Urinary bladder (tissue), 4 donors: Measurements from ENCODE around the gene FLT4. TPM values are rescaled to one million over a fixed set of nuclear protein-coding genes. Genes with fewer than 3 reads are reported as not detected.

Source experiments
- DNase-seq: peaks from one replicate; pipeline ENCODE4 v3.0.0-alpha.2; 2015; ENCODE audit errors: extremely low spot score
- H3K27ac ChIP-seq: one replicate; pipeline ENCODE4 v1.5.1; 2013; ENCODE audit warnings: low read depth, mild to moderate bottlenecking, moderate library complexity
- H3K36me3 ChIP-seq: one replicate; pipeline ENCODE4 v1.6.1; 2013; ENCODE audit warnings: mild to moderate bottlenecking, moderate library complexity; ENCODE audit not compliant: insufficient read depth
- H3K4me1 ChIP-seq: one replicate; pipeline ENCODE4 v1.6.1; 2013; ENCODE audit warnings: mild to moderate bottlenecking, moderate library complexity; ENCODE audit not compliant: insufficient read depth
- H3K4me3 ChIP-seq: one replicate; pipeline ENCODE4 v1.5.1; 2013; ENCODE audit warnings: low read depth, low read length
- WGBS: extraction: QIAGEN DNeasy Blood & Tissue Kit; methylation state at CpG from one replicate; pipeline ENCODE4 v1.1.7; 2013; 5-methylcytosine and 5-hydroxymethylcytosine counted together
- polyA plus RNA-seq: library from polyadenylated mRNA; stranded (reverse); fragments of 200-250 nt; gene quantifications from one replicate; pipeline ENCODE4 v1.2.3, GENCODE V29; 2013
- total RNA-seq: library from RNA; depleted of rRNA; stranded (reverse); fragments of >200 nt; gene quantifications from one replicate; pipeline ENCODE4 v1.2.3, GENCODE V29; 2014
- donor health status: healthy with polysubstance abuse.
- donor health status: healthy.

Gene FLT4
- total and polyA plus RNA-seq, 2 donors: 8.4 to 18.2 TPM

DNA sequence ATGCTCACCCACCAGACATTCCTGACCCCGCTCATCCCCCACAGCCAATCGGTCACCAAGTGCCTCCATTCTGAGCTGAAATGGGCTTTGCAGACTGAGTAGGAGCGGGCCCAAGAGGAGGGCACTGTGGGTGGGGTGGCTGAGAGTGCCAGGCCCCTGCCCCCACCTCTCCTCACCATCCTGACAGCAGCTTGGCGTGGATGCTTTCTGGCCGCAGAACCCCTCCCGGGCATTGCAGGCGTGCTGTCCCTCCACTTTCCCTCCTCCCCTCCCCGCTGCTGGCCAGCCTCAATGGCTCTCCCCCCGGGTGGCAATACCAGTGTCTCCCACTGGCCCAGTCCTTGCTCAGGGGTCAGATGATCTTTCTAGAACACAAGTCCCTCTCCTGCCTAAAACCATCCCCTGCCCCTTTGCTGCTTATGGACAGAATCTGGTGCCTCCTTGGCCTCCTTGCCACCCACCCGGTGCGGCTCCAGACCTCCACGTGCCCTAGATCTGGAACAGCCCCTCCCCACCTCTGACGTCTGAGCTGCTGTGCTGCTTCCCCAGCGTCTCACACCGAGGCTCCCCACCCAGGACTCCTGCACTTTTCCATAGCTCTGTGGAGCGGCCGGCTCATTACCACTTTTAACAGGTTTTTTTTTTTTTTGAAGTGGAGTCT is 6.1 kb downstream of the FLT4 start:
- WGBS: 64% methylated on average over 17 of the region's 17 CpGs
- DNase-seq: no peak
- no peak overlapping the region for H3K4me3 ChIP-seq
- no peaks in the 10 kb centered on the region for H3K4me1 ChIP-seq
- H3K27ac ChIP-seq: no peak overlapping the region
- no peaks in the 10 kb centered on the region for H3K36me3 ChIP-seq

DNA sequence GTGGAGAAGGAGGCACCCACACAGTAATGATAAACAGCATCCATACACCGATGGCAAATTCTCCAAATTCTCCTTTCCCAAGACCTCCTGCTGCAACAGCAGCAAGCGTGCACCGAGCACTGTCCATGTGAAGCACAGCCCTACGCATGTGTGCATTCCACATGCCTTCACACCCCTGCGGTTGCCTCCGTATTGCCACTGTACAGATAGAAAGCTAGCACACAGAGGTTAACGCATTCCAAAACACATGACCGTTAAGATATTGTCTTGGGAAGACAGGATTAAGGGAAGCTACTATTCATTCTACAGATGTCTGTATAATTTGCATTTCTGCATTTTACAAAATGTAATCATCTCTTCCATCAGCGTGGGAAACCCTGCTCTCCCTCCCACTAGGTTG is 6.6 kb downstream of the FLT4 start:
- Histone ChIP-seq H3K4me3 (no peak overlapping the region), H3K4me1 (no peaks in the 10 kb centered on the region), H3K36me3 (no peaks in the 10 kb centered on the region), H3K27ac (no peak overlapping the region)
- 75% methylated on average over 9 of the region's 9 CpGs for WGBS
- no peak for DNase-seq

DNA sequence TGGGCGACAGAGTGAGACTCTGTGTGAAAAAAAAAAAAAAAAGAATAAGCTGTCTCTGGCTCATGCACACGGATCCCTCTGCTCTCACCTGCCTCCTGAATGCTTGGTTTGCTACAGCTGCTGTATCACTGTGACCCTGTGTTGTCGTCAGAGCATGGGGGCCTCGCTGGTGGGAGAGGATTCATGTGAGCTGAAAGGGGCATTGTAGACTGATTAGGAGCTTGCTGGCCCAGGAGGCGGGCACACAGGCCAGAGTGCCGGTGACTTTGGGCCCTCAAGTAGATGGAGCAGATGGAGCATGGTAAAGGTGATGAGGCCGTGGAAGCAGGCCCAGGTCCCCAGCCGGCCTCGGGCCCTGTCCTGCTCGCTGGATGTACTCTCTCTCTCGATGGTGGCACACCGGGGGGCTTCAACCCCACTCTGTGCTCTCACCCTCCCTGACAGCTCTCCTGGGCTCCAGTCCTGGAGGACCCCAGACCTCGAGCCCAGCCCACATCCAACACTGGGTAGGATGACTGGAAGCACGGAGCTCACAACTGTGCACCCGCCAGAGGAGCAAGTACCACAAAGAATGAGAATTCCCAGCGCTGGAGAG is 7.1 kb downstream of the FLT4 start:
- no peaks in the 10 kb centered on the region for H3K4me1 ChIP-seq
- H3K36me3 ChIP-seq: no peaks in the 10 kb centered on the region
- DNase-seq: no peak
- no peak overlapping the region for H3K4me3 ChIP-seq
- WGBS: 86% methylated on average over 16 of the region's 16 CpGs
- no peak overlapping the region for H3K27ac ChIP-seq

DNA sequence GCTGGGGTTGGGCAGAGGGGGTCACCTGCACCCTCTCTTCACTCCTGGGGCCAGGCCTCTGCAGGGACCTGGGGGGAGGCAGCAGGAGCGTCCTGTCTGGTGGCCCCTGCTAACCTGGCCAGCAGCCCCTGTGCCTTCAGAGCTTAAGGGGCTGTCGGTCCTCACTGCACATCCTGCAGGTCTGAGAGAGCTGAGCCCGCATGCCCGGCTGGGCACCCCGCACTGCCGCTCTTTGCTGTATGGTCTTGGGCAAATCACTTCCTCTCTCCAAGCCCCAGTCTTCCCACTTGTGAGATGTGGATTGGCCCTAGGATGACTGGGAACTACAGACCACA is 7.9 kb downstream of the FLT4 start:
- WGBS: 92% methylated on average over 6 of the region's 6 CpGs
- no peaks in the 10 kb centered on the region for H3K36me3 ChIP-seq
- H3K27ac ChIP-seq: no peak overlapping the region
- H3K4me3 ChIP-seq: no peak overlapping the region
- H3K4me1 ChIP-seq: no peaks in the 10 kb centered on the region
- DNase-seq: no peak

DNA sequence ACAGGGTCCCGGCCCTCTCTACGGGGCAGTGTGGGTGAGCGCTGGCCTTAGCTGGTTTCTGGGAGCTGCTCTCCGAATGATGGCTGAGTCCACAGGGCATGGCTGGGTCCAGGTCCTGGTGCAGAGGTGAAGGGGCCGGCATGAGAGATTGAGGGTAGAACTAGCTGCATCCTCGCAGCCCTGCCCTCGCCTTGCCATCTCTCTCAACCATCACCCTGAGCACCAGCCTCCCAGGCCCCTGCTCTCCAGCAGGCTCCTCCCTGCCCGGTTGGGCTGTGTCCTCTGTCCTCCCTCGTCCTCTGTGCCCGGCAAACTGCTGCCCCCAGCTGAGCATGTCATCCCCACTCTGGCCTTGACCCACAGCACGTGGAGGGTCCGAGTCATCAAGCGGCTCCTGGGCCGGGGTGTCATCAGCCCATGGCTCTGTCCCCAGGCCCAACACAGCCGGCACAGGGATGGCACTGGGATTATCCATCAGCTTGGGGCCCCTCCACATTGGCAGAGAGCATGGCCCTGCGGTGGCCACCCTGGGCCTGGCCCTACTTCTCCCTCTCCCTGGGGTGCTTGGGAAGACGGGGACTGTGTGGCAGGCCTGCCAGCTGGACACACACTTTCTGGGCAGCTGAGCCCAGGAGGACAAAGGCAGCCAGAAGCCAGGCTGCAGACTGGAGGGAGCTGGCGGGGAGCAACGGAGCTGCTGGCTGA is 8.4 kb downstream of the FLT4 start:
- Histone ChIP-seq H3K4me1 (no peaks in the 10 kb centered on the region), H3K27ac (no peak overlapping the region), H3K36me3 (no peaks in the 10 kb centered on the region), H3K4me3 (no peak overlapping the region)
- no peak for DNase-seq
- 87% methylated on average over 19 of the region's 19 CpGs for WGBS

DNA sequence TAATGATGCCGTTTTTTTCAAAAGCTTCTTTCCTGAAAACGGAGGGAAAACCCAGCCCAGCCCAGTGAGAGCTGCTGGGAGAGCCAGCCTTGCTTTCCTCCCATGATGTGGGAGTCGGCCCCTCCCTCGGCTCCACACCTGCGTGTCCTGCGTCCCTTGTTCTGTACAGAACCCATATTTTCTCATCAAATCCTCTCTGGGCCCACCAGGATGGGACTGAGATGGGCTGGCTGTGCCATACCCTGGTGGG is 8.9 kb downstream of the FLT4 start:
- 65% methylated on average over 6 of the region's 6 CpGs for WGBS
- DNase-seq: no peak

DNA sequence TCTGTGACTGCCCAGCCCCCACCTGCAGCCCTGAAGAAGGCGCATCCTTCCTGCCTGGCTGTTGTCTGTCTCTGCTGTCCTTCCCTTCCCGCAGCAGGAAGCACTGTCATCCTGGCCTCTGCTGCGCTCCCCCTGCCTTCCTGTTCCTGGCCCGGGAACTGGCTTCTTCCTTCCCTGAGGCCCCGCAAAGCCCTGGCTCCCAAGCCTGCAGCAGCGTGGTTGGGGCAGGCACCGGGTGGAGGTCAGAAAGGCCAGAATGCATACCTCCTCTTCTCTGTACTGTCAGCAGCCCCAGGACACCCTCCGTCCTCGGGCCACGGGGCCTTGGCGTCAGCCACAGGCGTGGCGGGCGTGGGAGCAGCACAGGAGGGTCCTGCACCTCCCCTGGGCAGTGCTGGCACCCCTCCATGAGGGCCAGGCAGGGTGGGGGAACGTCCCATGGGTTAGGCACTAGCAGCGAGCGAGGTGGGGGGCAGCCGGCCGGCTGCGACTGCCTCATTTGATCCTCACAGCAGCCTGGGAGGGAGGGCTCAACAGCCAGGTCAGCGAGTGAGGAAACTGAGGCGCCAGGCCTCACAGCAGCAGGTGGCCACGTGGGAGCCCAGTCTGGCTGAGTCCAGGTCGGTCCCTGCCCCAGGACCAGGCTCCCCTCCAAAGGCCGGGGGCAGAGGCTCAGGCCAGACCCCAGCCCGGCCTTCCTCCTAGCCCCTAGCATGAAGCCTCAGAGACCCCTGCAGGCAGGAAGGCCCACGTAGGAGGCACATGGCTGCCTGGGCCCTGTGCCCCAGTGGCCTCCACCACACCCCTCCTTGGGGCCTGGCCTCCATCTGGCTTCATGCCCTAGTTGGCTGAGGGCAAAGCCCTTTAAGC is 9.4 kb downstream of the FLT4 start:
- Histone ChIP-seq H3K27ac (no peak overlapping the region), H3K4me1 (no peaks in the 10 kb centered on the region), H3K4me3 (no peak overlapping the region), H3K36me3 (no peaks in the 10 kb centered on the region)
- WGBS: 73% methylated on average over 27 of the region's 27 CpGs
- no peak for DNase-seq

More for the DNA sequence above, 8.9 kb downstream of the FLT4 start:
- H3K27ac ChIP-seq: no peak overlapping the region
- no peak overlapping the region for H3K4me3 ChIP-seq
- H3K4me1 ChIP-seq: no peaks in the 10 kb centered on the region
- H3K36me3 ChIP-seq: no peaks in the 10 kb centered on the region

DNA sequence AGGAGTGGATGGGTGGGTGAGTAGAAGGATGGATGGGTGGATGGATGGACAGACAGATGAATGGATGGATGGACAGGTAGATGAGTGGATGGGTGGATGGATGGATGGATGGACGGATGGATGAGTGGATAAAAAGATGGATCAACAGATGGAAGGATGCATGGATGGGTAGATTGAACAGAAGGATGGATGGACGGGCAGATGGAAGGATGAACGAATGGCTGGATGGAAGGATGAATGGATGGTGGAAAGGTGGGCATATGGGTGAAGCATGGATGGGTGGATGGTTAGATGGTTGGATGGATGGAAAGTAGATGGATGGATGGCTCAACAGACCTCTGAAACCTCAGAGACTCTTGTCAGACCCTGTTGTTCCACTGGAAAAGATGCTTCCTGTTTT is 10.1 kb downstream of the FLT4 start:
- 61% methylated on average over 3 of the region's 3 CpGs for WGBS
- no peaks in the 10 kb centered on the region for H3K36me3 ChIP-seq
- no peak overlapping the region for H3K4me3 ChIP-seq
- no peak overlapping the region for H3K27ac ChIP-seq
- no peak for DNase-seq
- H3K4me1 ChIP-seq: no peaks in the 10 kb centered on the region

DNA sequence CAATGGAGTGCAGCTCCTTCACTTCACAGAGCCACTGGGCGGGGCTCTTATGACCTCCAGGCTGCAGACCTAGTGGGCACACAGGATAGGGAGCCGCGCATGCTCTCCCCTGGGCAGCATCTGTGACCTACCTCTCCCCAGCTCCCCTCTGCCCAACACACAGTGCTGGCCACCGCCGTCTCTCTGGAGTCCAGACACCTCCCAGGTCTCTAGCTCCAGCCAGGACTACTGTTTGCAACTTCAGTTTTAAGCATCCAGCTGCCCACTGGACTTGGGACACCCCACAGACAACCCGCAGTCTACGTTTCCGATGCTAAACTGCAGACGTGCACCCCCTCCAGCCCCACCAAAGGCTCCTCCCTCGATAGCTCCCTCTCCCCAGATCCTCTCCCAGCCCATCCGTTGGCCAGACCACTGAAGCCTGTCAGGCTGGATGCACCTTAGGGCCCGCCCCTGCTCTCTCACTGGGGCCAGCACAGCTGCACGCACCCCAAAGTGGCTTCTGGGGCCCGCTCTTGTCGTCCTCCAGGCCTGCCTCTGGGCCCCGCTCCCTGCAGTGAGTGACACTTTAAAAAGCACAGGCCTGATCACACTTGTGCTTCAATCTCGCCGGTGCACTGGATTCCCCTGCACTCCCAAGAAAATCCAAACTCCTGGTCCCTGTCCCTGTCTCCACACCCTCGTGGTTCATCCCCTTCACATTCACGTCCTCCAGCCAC is 11.3 kb downstream of the FLT4 start:
- Histone ChIP-seq H3K4me3 (no peak overlapping the region), H3K36me3 (no peaks in the 10 kb centered on the region), H3K4me1 (no peaks in the 10 kb centered on the region), H3K27ac (no peak overlapping the region)
- DNase-seq: no peak
- WGBS: 58% methylated on average over 20 of the region's 20 CpGs

DNA sequence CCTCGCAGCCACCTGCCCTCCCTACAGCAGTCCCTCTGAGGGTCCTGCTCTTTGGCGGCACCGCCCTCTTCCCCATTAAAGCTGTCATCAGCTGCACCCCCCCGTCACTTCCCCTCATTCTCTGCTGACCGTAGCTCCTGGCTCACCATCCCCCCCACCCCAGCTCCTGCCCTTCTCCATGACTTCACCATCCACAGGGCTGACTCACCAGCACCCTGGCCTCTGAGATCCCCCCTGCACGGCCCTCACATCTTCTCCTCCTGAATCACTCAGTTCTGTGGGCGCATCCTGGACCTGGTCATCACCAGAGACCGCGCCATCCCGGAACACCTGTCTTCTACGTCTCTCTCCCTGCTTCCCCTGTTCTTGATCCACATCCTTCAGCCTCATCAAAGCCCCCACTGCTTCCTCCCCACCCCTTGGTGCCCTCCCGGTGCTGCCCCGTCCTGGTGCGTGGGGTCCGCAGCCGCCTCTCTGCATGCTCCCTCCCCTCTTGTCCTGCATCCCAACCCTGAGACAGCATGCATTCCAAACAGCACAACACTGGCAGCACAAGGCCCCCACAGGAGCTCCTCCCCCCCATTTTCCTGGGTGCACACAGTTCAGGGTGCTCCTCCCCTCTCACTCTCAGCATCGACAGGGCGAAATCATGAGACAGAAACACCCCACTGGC is 12.9 kb downstream of the FLT4 start:
- Histone ChIP-seq H3K4me3 (no peak overlapping the region), H3K4me1 (no peaks in the 10 kb centered on the region), H3K27ac (no peak overlapping the region), H3K36me3 (no peaks in the 10 kb centered on the region)
- no peak for DNase-seq
- 61% methylated on average over 18 of the region's 18 CpGs for WGBS

DNA sequence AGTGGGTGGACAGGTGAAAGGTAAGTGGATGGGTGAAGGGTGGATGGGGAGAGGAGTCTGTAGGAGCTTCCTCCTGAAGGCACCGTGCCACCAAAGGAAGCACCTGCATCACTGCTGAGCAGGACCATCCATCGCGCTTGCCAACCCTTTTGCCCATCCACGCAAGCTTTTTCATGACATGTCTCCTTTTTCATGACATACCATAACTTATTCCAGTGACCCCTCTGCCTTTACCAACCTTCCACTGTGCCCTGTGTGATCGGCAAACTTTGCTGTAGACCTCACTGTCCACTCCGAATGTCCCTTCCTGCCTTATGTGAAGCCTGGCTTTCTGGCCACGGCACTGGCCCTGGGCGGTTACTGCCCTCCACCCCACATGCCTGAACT is 13.4 kb downstream of the FLT4 start:
- WGBS: 89% methylated on average over 8 of the region's 8 CpGs
- DNase-seq: no peak
- H3K27ac ChIP-seq: no peak overlapping the region
- H3K4me1 ChIP-seq: no peaks in the 10 kb centered on the region
- no peaks in the 10 kb centered on the region for H3K36me3 ChIP-seq
- no peak overlapping the region for H3K4me3 ChIP-seq

DNA sequence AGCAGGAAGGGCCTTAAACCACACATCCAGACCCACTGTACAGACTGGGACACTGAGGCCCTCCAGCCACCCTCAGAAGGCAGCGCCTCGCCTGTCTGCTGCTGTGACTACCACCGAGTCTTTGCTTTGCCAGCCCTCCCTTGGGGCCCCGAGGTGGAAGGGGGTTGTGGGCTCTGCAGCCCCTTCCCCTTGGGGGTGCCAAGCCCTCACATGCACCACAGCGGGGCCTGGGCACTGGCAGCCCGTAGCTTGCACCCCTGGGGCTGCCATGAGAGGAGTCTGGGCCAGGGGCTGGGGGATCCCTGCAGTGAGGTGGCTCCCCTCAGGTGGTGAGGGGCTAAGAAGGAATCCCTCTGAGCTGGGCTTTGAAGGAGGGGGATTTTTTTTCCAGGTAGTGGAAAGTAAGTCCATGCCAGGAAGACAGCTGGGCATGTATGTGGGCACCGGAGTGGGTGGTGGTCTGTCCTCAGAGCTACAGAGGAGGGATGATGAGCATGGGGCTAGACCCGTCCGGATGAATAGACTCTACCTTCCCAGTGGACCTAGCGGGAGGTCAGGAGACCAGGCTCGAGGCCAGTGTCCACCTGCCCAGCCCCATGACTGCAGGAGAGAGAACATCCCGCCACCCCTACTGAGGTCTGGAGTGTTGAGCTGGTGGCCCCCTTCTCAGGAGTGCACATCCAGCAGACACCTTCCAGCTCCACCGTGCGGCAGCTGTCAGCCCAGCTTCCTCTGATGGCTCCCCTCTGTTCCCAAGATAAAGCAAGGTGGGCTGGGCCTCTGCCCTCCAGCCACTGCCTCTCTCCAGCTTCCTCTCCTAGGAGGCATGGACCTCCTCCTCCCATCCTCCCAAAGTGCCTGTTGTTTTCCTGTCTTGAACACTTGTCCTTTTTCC is 15.9 kb downstream of the FLT4 start:
- no peak for DNase-seq
- no peak overlapping the region for H3K4me3 ChIP-seq
- H3K36me3 ChIP-seq: no peaks in the 10 kb centered on the region
- 79% methylated on average over 14 of the region's 14 CpGs for WGBS
- H3K27ac ChIP-seq: no peak overlapping the region
- H3K4me1 ChIP-seq: no peaks in the 10 kb centered on the region
